K562 (cell line): ENCODE measurements around the gene FMNL1. TPM values are rescaled to one million over a fixed set of nuclear protein-coding genes. Genes with fewer than 3 reads are reported as not detected.
A peak's percentile ranks its signal among the peaks of the same experiment; 100 is the strongest.

Experiments used
- ARNT ChIP-seq, 2 experiments: fragments of 450-650 bp; IDR thresholded peaks; 2 replicates each; pipeline ENCODE4 v1.6.1; 2016; ENCODE audit warnings: mild to moderate bottlenecking in 1 of 2
- CREM ChIP-seq: IDR thresholded peaks from 2 replicates; pipeline ENCODE4 v1.6.1; 2014; ENCODE audit warnings: antibody characterized with exemption, low read depth
- KLF16 ChIP-seq: IDR thresholded peaks from 2 replicates; pipeline ENCODE4 v1.6.1; 2016; ENCODE audit warnings: antibody characterized with exemption
- L3MBTL2 ChIP-seq: fragments of 450-650 bp; IDR thresholded peaks from 2 replicates; pipeline ENCODE4 v1.6.1; 2016; ENCODE audit warnings: mild to moderate bottlenecking, moderate library complexity
- MAZ ChIP-seq, 2 experiments: fragments of 450-650 bp in 1 of 2; sonication (generic) in 1 of 2; formaldehyde crosslinking; IDR thresholded peaks in 1 of 2; conservative IDR thresholded peaks in 1 of 2; 2 replicates each; pipeline versions ENCODE4 v1.4.0 to v1.5.0; 2020; ENCODE audit warnings: mild to moderate bottlenecking in 1 of 2, missing genetic modification reagents in 1 of 2
- MED1 ChIP-seq: sonication (generic); formaldehyde crosslinking; IDR thresholded peaks from 2 replicates; pipeline ENCODE4 v1.8.1; 2023; ENCODE audit warnings: missing genetic modification reagents, borderline replicate concordance
- MEIS2 ChIP-seq: fragments of 450-650 bp; IDR thresholded peaks from 2 replicates; pipeline ENCODE4 v1.6.1; 2014; ENCODE audit warnings: mild to moderate bottlenecking; ENCODE audit not compliant: partially characterized antibody
- POLR3G ChIP-seq: IDR thresholded peaks from 2 replicates; pipeline ENCODE4 v1.6.1; 2011; ENCODE audit not compliant: insufficient read length, insufficient replicate concordance; ENCODE audit errors: extremely low read depth
- SPI1 ChIP-seq: IDR thresholded peaks from 2 replicates; pipeline ENCODE4 v1.6.1; 2011; ENCODE audit warnings: low read depth, low read length, control low read depth, borderline replicate concordance
- TCF7 ChIP-seq: sonication (generic); IDR thresholded peaks from 2 replicates; pipeline ENCODE4 v1.6.1; 2016; ENCODE audit warnings: antibody characterized with exemption, borderline replicate concordance
- ZNF175 ChIP-seq: fragments of 200-800 bp; sonication (Bioruptor generic); IDR thresholded peaks from 2 replicates; pipeline ENCODE4 v1.6.1; 2016; ENCODE audit warnings: low read depth, mild to moderate bottlenecking, missing genetic modification characterization, missing compliant biosample characterization
- ZNF184 ChIP-seq: sonication (generic); formaldehyde crosslinking; IDR thresholded peaks from 2 replicates; pipeline ENCODE4 v1.5.0; 2020; ENCODE audit warnings: missing genetic modification reagents
- ZNF316 ChIP-seq: fragments of 450-650 bp; IDR thresholded peaks from 2 replicates; pipeline ENCODE4 v1.6.1; 2016
- ZNF384 ChIP-seq: IDR thresholded peaks from 2 replicates; pipeline ENCODE4 v1.6.1; 2012; ENCODE audit warnings: low read depth, low read length, improper control_type of control experiment
- ZNF583 ChIP-seq: fragments of 250-450 bp; sonication (Bioruptor Pico); IDR thresholded peaks from 2 replicates; pipeline ENCODE4 v1.4.0; 2020
- ZNF830 ChIP-seq: fragments of 250-450 bp; sonication (Bioruptor Pico); IDR thresholded peaks from 2 replicates; pipeline ENCODE4 v1.5.0; 2021; ENCODE audit warnings: mild to moderate bottlenecking
- polyA plus RNA-seq, 8 experiments: library from polyadenylated mRNA; depleted of rRNA in 4 of 8; stranded (reverse) in 5 of 8; unstranded in 3 of 8; fragments of >200 nt; fragmentation: Nextera tagmentation in 2 of 8; fragmentation: Illumina TruSeq in 1 of 8; extraction: Ambion mirVana in 2 of 8; extraction: Trizol in 1 of 8; gene quantifications; 2 replicates each; pipeline versions ENCODE4 v1.2.1 to v1.2.3, GENCODE V29; 2011 to 2014; ENCODE audit warnings: inconsistent platforms in 1 of 8, missing spikeins in 1 of 8
- total RNA-seq, 7 experiments: library from RNA; depleted of rRNA in 6 of 7; stranded (reverse); fragments of >200 nt in 6 of 7; fragmentation: Illumina TruSeq in 2 of 7; extraction: Trizol in 2 of 7; gene quantifications; 2 replicates each; pipeline versions ENCODE4 v1.2.1 to v1.2.3, GENCODE V29; 2011 to 2021; ENCODE audit warnings: low replicate concordance in 1 of 7
- TF ChIP-seq, protein P1 (sequence below): fragments of 250-450 bp; sonication (Bioruptor Pico); IDR thresholded peaks from 2 replicates; pipeline ENCODE4 v1.9.0; 2021; ENCODE audit warnings: mild to moderate bottlenecking, inconsistent platforms
- TF ChIP-seq, protein P2 (sequence below): sonication (generic); formaldehyde crosslinking; IDR thresholded peaks from 2 replicates; pipeline ENCODE4 v1.8.1; 2023; ENCODE audit warnings: mild to moderate bottlenecking, missing genetic modification reagents, moderate library complexity
- TF ChIP-seq, protein P3 (sequence below): fragments of 250-450 bp; sonication (Bioruptor Pico); IDR thresholded peaks from 2 replicates; pipeline ENCODE4 v1.8.0; 2021; ENCODE audit warnings: moderate library complexity, mild to moderate bottlenecking, inconsistent platforms
- TF ChIP-seq, protein P4 (sequence below): fragments of 450-650 bp; formaldehyde crosslinking; IDR thresholded peaks from 2 replicates; pipeline ENCODE4 v1.4.0; 2022; ENCODE audit warnings: missing genetic modification characterization

Gene FMNL1
- total and polyA plus RNA-seq, 9 of the 15 experiments (the other 6 are each of a cell fraction or from before 2014, with no cell fraction given): 0.70 to 36.6 (median 7.7) TPM

DNA sequence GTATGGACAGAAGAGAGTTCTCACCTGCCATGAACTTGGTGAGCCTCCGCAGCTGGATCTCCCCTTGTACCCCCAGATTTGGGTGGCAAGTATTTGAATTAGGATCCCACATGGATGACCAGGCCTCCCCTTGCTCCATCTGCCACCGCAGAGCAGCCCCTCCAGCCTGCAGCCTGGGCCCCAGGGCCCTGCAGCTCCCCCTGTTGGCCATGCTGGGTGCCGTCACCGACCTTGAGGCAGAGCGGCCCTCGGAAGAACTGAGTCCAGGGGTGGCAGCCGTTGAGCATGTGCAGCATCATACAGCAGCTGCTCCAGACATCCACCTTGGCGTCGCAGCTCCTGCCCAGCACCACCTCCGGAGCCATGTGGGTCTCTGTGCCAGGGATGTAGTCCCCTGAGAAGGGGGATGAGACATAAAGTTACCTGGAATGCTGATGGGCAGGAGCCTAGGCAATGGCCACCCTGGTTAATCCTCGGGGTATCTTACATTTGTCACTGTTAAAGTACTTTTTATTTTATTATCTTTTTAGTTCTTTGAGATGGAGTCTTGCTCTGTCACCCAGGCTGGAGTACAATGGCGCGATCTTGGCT lies 49.2 kb downstream of the FMNL1 start (continued):
- TF ChIP-seq, protein P1, sequence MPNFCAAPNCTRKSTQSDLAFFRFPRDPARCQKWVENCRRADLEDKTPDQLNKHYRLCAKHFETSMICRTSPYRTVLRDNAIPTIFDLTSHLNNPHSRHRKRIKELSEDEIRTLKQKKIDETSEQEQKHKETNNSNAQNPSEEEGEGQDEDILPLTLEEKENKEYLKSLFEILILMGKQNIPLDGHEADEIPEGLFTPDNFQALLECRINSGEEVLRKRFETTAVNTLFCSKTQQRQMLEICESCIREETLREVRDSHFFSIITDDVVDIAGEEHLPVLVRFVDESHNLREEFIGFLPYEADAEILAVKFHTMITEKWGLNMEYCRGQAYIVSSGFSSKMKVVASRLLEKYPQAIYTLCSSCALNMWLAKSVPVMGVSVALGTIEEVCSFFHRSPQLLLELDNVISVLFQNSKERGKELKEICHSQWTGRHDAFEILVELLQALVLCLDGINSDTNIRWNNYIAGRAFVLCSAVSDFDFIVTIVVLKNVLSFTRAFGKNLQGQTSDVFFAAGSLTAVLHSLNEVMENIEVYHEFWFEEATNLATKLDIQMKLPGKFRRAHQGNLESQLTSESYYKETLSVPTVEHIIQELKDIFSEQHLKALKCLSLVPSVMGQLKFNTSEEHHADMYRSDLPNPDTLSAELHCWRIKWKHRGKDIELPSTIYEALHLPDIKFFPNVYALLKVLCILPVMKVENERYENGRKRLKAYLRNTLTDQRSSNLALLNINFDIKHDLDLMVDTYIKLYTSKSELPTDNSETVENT: no peak
- TF ChIP-seq KLF16 (no peak), ZNF830 (CRISPR knock-in tag) (no peak), SPI1 (no peak), ZNF175 (CRISPR knock-in tag) (no peak), MAZ (CRISPR knock-in tag; conservative IDR thresholded peaks at IDR 0.05 in 1 of 2, IDR thresholded peaks at IDR 0.05 in 1 of 2) (0 out of 4 replicates have a peak, but pooled peaks of 1 of the 2 experiments have one; percentile 44), ARNT (IDR thresholded peaks at IDR 0.05) (no peak), MED1 (no peak), ZNF384 (no peak), TCF7 (no peak), CREM (peak; percentile 37; the same call in 1 of the 2 replicates), ZNF316 (no peak), L3MBTL2 (no peak), ZNF184 (CRISPR knock-in tag) (no peak), POLR3G (no peak), ZNF583 (CRISPR knock-in tag) (no peak), MEIS2 (no peak)
- TF ChIP-seq, protein P2, sequence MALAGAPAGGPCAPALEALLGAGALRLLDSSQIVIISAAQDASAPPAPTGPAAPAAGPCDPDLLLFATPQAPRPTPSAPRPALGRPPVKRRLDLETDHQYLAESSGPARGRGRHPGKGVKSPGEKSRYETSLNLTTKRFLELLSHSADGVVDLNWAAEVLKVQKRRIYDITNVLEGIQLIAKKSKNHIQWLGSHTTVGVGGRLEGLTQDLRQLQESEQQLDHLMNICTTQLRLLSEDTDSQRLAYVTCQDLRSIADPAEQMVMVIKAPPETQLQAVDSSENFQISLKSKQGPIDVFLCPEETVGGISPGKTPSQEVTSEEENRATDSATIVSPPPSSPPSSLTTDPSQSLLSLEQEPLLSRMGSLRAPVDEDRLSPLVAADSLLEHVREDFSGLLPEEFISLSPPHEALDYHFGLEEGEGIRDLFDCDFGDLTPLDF: no peak
- TF ChIP-seq, protein P3, sequence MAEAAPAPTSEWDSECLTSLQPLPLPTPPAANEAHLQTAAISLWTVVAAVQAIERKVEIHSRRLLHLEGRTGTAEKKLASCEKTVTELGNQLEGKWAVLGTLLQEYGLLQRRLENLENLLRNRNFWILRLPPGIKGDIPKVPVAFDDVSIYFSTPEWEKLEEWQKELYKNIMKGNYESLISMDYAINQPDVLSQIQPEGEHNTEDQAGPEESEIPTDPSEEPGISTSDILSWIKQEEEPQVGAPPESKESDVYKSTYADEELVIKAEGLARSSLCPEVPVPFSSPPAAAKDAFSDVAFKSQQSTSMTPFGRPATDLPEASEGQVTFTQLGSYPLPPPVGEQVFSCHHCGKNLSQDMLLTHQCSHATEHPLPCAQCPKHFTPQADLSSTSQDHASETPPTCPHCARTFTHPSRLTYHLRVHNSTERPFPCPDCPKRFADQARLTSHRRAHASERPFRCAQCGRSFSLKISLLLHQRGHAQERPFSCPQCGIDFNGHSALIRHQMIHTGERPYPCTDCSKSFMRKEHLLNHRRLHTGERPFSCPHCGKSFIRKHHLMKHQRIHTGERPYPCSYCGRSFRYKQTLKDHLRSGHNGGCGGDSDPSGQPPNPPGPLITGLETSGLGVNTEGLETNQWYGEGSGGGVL (CRISPR knock-in tag): no peak
- TF ChIP-seq, protein P4, sequence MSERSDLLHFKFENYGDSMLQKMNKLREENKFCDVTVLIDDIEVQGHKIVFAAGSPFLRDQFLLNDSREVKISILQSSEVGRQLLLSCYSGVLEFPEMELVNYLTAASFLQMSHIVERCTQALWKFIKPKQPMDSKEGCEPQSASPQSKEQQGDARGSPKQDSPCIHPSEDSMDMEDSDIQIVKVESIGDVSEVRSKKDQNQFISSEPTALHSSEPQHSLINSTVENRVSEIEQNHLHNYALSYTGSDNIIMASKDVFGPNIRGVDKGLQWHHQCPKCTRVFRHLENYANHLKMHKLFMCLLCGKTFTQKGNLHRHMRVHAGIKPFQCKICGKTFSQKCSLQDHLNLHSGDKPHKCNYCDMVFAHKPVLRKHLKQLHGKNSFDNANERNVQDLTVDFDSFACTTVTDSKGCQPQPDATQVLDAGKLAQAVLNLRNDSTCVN (CRISPR knock-in tag): no peak
